C4-2B (cell line): Measurements from ENCODE around the gene MYH15.

ENCODE experiments used
- H3K27ac ChIP-seq: fragments of 450-650 bp; 2 replicates; pipeline ENCODE4 v1.5.1; 2017
- CTCF ChIP-seq: fragments of 450-650 bp; conservative IDR thresholded peaks from 2 replicates; pipeline ENCODE4 v1.5.1; 2017; ENCODE audit warnings: mild to moderate bottlenecking
- ZFX ChIP-seq: fragments of 450-650 bp; IDR thresholded peaks from 2 replicates; pipeline ENCODE4 v1.6.1; 2017

Gene MYH15

GRCh38 chr3:108403686-108404345 is 106.6 kb downstream of the MYH15 start:
- TF ChIP-seq CTCF = no peak
- TF ChIP-seq ZFX = no peak
- H3K27ac ChIP-seq = no peak overlapping the region

- H3K27ac ChIP-seq = no peak overlapping the region; the same call in 1 of the 2 replicates
- TF ChIP-seq CTCF (no peak), ZFX (no peak)
Observed at GRCh38 chr3:108403198-108403597, 107.2 kb downstream of the MYH15 start.

DNA sequence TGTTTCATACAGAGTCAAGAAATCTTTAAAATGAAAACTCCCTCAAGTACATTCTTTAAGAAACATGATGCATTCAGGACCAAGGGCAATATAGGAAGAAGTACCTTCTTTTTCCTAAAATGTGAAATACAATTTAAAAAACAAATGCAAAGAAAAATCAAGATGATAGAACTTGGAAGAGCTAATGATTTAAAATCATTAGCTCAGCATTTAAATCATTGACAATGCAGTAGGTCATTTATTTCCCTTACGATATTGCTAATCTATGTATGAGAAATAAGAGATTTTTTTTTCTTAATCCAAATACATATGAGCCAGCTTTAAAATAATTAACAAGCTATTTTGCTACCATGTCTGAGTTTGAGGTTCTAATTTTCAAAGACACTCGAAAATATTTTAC is 108.6 kb downstream of the MYH15 start:
- H3K27ac ChIP-seq = no peak overlapping the region
- TF ChIP-seq CTCF = no peak
- no peak for TF ChIP-seq ZFX

GRCh38 chr3:108398510-108398909 is 111.9 kb downstream of the MYH15 start:
- no peak overlapping the region for H3K27ac ChIP-seq
- TF ChIP-seq ZFX (no peak), CTCF (no peak)

- no peak for TF ChIP-seq CTCF
- no peak overlapping the region for H3K27ac ChIP-seq
Observed at GRCh38 chr3:108396336-108396735, 114.1 kb downstream of the MYH15 start.

DNA sequence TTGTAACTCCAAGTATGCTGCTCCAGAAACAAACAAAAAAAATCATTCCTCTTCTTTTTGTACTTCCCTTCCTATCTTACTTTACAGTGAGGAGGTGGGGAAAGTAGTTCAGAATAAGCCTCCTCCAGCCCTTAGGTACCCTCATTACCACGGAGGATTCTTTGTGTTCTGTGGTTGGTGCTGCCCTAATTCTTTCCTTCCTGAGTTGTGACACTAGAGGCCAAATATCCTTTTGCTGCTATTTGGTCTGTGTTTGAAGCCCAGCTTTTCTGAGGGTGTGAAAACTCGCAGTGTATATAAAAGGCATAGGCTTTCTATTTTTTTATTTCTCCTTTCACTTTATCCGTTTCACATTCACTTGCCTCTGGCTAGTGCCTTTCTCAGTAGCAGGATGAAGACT is 115.8 kb downstream of the MYH15 start:
- TF ChIP-seq ZFX (no peak), CTCF (no peak)
- no peak overlapping the region for H3K27ac ChIP-seq

GRCh38 chr3:108394016-108394415 is 116.4 kb downstream of the MYH15 start:
- no peak for TF ChIP-seq CTCF
- no peak for TF ChIP-seq ZFX
- H3K27ac ChIP-seq = no peak overlapping the region
